Activated CD4-positive, alpha-beta T cell treated with anti-CD3 and anti-CD28 coated beads for 24 hours (primary cell): Measurements from ENCODE around the gene SSBP2.
"Not testable (repeated sequence)": the region's sequence is repeated elsewhere in the genome, so short reads cannot be mapped to it uniquely, and the experiment has no call there.

ENCODE experiments used
- DNase-seq, 2 donors: peaks; one replicate each; pipeline ENCODE4 v3.0.0-alpha.2; 2020; ENCODE audit warnings: low read depth in 2 of 2

The SSBP2 gene

GRCh38 chr5:81530919-81531318 is 220.0 kb downstream of the SSBP2 start:
- no peak for DNase-seq

- DNase-seq, result no peak
These were observed 225.2 kb downstream of the SSBP2 start for GRCh38 chr5:81525690-81526089.

- no peak for DNase-seq
These were observed 226.9 kb downstream of the SSBP2 start for GRCh38 chr5:81524015-81524414.

GRCh38 chr5:81522571-81522970 is 228.3 kb downstream of the SSBP2 start:
- no peak for DNase-seq

GRCh38 chr5:81520769-81521168 is 230.1 kb downstream of the SSBP2 start:
- no peak for DNase-seq

- no peak for DNase-seq
These were observed 231.5 kb downstream of the SSBP2 start for GRCh38 chr5:81519217-81519905.

- DNase-seq, result no peak
These were observed 233.4 kb downstream of the SSBP2 start for GRCh38 chr5:81517462-81517861.

- no peak for DNase-seq
These were observed 234.8 kb downstream of the SSBP2 start for GRCh38 chr5:81516091-81516490.

GRCh38 chr5:81513982-81514381 is 236.9 kb downstream of the SSBP2 start:
- DNase-seq, result no peak

GRCh38 chr5:81513473-81513872 is 237.4 kb downstream of the SSBP2 start:
- no peak for DNase-seq

- peak in 1 of 2 donors; percentile 5 for DNase-seq
These were observed 243.9 kb downstream of the SSBP2 start for GRCh38 chr5:81506900-81507588.

- no peak for DNase-seq
These were observed 244.5 kb downstream of the SSBP2 start for GRCh38 chr5:81506378-81506777.

GRCh38 chr5:81505672-81506071 is 245.2 kb downstream of the SSBP2 start:
- DNase-seq, result no peak

- not testable (repeated sequence) for DNase-seq
These were observed 247.3 kb downstream of the SSBP2 start for GRCh38 chr5:81503602-81504001.

GRCh38 chr5:81495286-81495685 is 255.6 kb downstream of the SSBP2 start:
- no peak for DNase-seq

GRCh38 chr5:81488862-81489261 is 262.0 kb downstream of the SSBP2 start:
- DNase-seq, result no peak

- no peak for DNase-seq
These were observed 264.2 kb downstream of the SSBP2 start for GRCh38 chr5:81486711-81487110.

- DNase-seq, result no peak
These were observed 268.3 kb downstream of the SSBP2 start for GRCh38 chr5:81482595-81482994.

- not testable (repeated sequence) for DNase-seq
These were observed 277.5 kb downstream of the SSBP2 start for GRCh38 chr5:81473395-81473794.

- no peak for DNase-seq
These were observed 281.2 kb downstream of the SSBP2 start for GRCh38 chr5:81469676-81470075.

GRCh38 chr5:81450940-81451339 is 300.0 kb downstream of the SSBP2 start:
- DNase-seq, result no peak

GRCh38 chr5:81435023-81435422 is 315.9 kb downstream of the SSBP2 start:
- no peak for DNase-seq

GRCh38 chr5:81429985-81430384 is 320.9 kb downstream of the SSBP2 start:
- DNase-seq, result no peak

GRCh38 chr5:81429363-81429762 is 321.5 kb downstream of the SSBP2 start:
- no peak for DNase-seq
